Caco-2 (cell line): Measurements from ENCODE around the gene PIP4K2A. TPM values are rescaled to one million over a fixed set of nuclear protein-coding genes. Genes with fewer than 3 reads are reported as not detected.

ENCODE experiments used
- BruUV-seq: library from RNA; stranded (reverse); fragments of 400-500 nt; replicated peaks from 2 replicates; lab custom pipeline; 2021; lab: Mats Ljungman, UMichigan
- CTCF ChIA-PET: fragments of 300-600 bp; sonication (Branson Sonifier 250); formaldehyde crosslinking; loops from one replicate; lab custom pipeline; 2022; ENCODE audit warnings: antibody characterized with exemption; lab: Charles Lee
- POLR2A ChIA-PET: fragments of 300-600 bp; sonication (Branson Sonifier 250); formaldehyde crosslinking; loops from one replicate; lab custom pipeline; 2022; ENCODE audit warnings: antibody characterized with exemption; lab: Charles Lee
- DNase-seq, 2 experiments: peaks; one replicate each; pipeline versions ENCODE4 v3.0.0 to v3.0.0-alpha.2; 2020 to 2022
- H3K27me3 ChIP-seq: replicated peaks from 2 replicates; pipeline ENCODE4 v1.6.0; 2011; ENCODE audit warnings: low read length; ENCODE audit not compliant: control insufficient read depth, insufficient read depth
- H3K36me3 ChIP-seq: 2 replicates; pipeline ENCODE4 v1.5.1; 2011; ENCODE audit warnings: low read length; ENCODE audit not compliant: control insufficient read depth, insufficient read depth
- H3K4me1 ChIP-seq: fragments of 250-450 bp; sonication (Bioruptor Pico); 2 replicates; pipeline ENCODE4 v1.5.1; 2020; ENCODE audit warnings: mild to moderate bottlenecking
- H3K4me3 ChIP-seq: 2 replicates; pipeline ENCODE4 v1.5.1; 2011; ENCODE audit warnings: low read depth, mild to moderate bottlenecking, control low read depth, low read length
- H3K9me3 ChIP-seq: fragments of 250-450 bp; sonication (Bioruptor Pico); 2 replicates; pipeline ENCODE4 v1.5.1; 2020; ENCODE audit warnings: mild to moderate bottlenecking, moderate library complexity
- H3K27ac Mint-ChIP-seq: one replicate; pipeline ENCODE4 v1.8.0; 2022; ENCODE audit warnings: mixed read lengths; ENCODE audit not compliant: unreplicated experiment
- H3K27me3 Mint-ChIP-seq: one replicate; pipeline ENCODE4 v1.8.0; 2022; ENCODE audit warnings: mixed read lengths; ENCODE audit not compliant: insufficient read depth, unreplicated experiment
- H3K36me3 Mint-ChIP-seq: one replicate; pipeline ENCODE4 v1.8.0; 2022; ENCODE audit warnings: mild to moderate bottlenecking, mixed read lengths; ENCODE audit not compliant: insufficient read depth, unreplicated experiment
- H3K4me1 Mint-ChIP-seq: one replicate; pipeline ENCODE4 v1.8.0; 2022; ENCODE audit warnings: low read depth, mixed read lengths; ENCODE audit not compliant: unreplicated experiment
- H3K4me3 Mint-ChIP-seq: one replicate; pipeline ENCODE4 v1.8.0; 2022; ENCODE audit warnings: mild to moderate bottlenecking, moderate library complexity, mixed read lengths; ENCODE audit not compliant: unreplicated experiment
- H3K9me3 Mint-ChIP-seq: one replicate; pipeline ENCODE4 v1.8.0; 2022; ENCODE audit warnings: mixed read lengths; ENCODE audit not compliant: unreplicated experiment
- CTCF ChIP-seq, 2 experiments: fragments of 200-600 bp in 1 of 2; IDR thresholded peaks; 1 replicate in 1 of 2; 2 replicates in 1 of 2; pipeline versions ENCODE4 v1.5.1 to v1.8.0; 2011 to 2022; ENCODE audit warnings: antibody characterized with exemption in 1 of 2, control low read depth in 1 of 2, inconsistent platforms in 1 of 2, low read depth in 1 of 2, low read length in 1 of 2, mild to moderate bottlenecking in 1 of 2, moderate library complexity in 1 of 2; ENCODE audit not compliant: insufficient read depth in 1 of 2, severe bottlenecking in 1 of 2, unreplicated experiment in 1 of 2
- intact Hi-C: fragments of 100-400 bp; cut with micrococcal nuclease; formaldehyde crosslinking; loops from one replicate; pipeline ENCODE4 v1.10.0; 2022; ENCODE audit not compliant: unreplicated experiment
- total RNA-seq: library from RNA; stranded (reverse); gene quantifications from 2 replicates; pipeline ENCODE4 v1.2.3, GENCODE V29; 2022

Gene PIP4K2A
- total RNA-seq, 1 experiment from 2014 or later: 26.9 TPM

- no peak for DNase-seq
- no peak for TF ChIP-seq CTCF (IDR thresholded peaks at IDR 0.05; ENCODE audit: insufficient read depth in 1 of 2, low read depth in 1 of 2, low read length in 1 of 2, severe bottlenecking in 1 of 2, unreplicated experiment in 1 of 2)
- H3K4me3 ChIP-seq: no peak overlapping the region
- Mint-ChIP-seq H3K9me3 (no peaks in the 10 kb centered on the region), H3K27ac (no peak overlapping the region), H3K4me3 (no peak overlapping the region), H3K4me1 (peaks cover 15% of the 10 kb centered on the region), H3K36me3 (no peaks in the 10 kb centered on the region), H3K27me3 (no peaks in the 10 kb centered on the region)
- no peaks in the 10 kb centered on the region for H3K36me3 ChIP-seq
- intact Hi-C loops: no loop called here
- H3K9me3 ChIP-seq: no peaks in the 10 kb centered on the region
- no TSS peak for BruUV-seq
- CTCF ChIA-PET: no interaction called here
- H3K4me1 ChIP-seq: peaks cover 5% of the 10 kb centered on the region; the same call in 1 of the 2 replicates
- POLR2A ChIA-PET: no interaction called here
- no peaks in the 10 kb centered on the region for H3K27me3 ChIP-seq
These were observed 222.9 kb downstream of the PIP4K2A start for GRCh38 chr10:22491480-22491879.

GRCh38 chr10:22489975-22490374 lies 224.4 kb downstream of the PIP4K2A start:
- no peaks in the 10 kb centered on the region for H3K36me3 ChIP-seq
- POLR2A ChIA-PET: no interaction called here
- H3K27me3 ChIP-seq: no peaks in the 10 kb centered on the region
- intact Hi-C loops: no loop called here
- H3K4me3 Mint-ChIP-seq: no peak overlapping the region
- peaks cover 5% of the 10 kb centered on the region; the same call in 1 of the 2 replicates for H3K4me1 ChIP-seq
- no peak overlapping the region for H3K27ac Mint-ChIP-seq
- H3K4me1 Mint-ChIP-seq: peaks cover 15% of the 10 kb centered on the region
- CTCF ChIA-PET: no interaction called here
- no peak for TF ChIP-seq CTCF (IDR thresholded peaks at IDR 0.05; ENCODE audit: insufficient read depth in 1 of 2, low read depth in 1 of 2, low read length in 1 of 2, severe bottlenecking in 1 of 2, unreplicated experiment in 1 of 2)
- no peak for DNase-seq
- H3K9me3 ChIP-seq: no peaks in the 10 kb centered on the region
- BruUV-seq: no TSS peak
- H3K27me3 Mint-ChIP-seq: peaks cover 3% of the 10 kb centered on the region
- H3K4me3 ChIP-seq: no peak overlapping the region
- no peaks in the 10 kb centered on the region for H3K36me3 Mint-ChIP-seq
- H3K9me3 Mint-ChIP-seq: no peaks in the 10 kb centered on the region

- Mint-ChIP-seq H3K36me3 (no peaks in the 10 kb centered on the region), H3K27me3 (peaks cover 3% of the 10 kb centered on the region), H3K9me3 (no peaks in the 10 kb centered on the region), H3K4me1 (peaks cover 15% of the 10 kb centered on the region), H3K27ac (no peak overlapping the region), H3K4me3 (no peak overlapping the region)
- BruUV-seq: no TSS peak
- no peaks in the 10 kb centered on the region for H3K9me3 ChIP-seq
- intact Hi-C loops: no loop called here
- H3K4me1 ChIP-seq: peaks cover 5% of the 10 kb centered on the region; the same call in 1 of the 2 replicates
- H3K36me3 ChIP-seq: no peaks in the 10 kb centered on the region
- TF ChIP-seq CTCF (IDR thresholded peaks at IDR 0.05; ENCODE audit: insufficient read depth in 1 of 2, low read depth in 1 of 2, low read length in 1 of 2, severe bottlenecking in 1 of 2, unreplicated experiment in 1 of 2): no peak
- ChIA-PET CTCF (no interaction called here), POLR2A (no interaction called here)
- no peaks in the 10 kb centered on the region for H3K27me3 ChIP-seq
- DNase-seq: no peak
- no peak overlapping the region for H3K4me3 ChIP-seq
These were observed 224.9 kb downstream of the PIP4K2A start for GRCh38 chr10:22489467-22489866.
